Neural cell (in vitro differentiated cells): ENCODE measurements around the gene TTC34. TPM values are rescaled to one million over a fixed set of nuclear protein-coding genes. Genes with fewer than 3 reads are reported as not detected.

Experiments used
- H2AFZ ChIP-seq: fragments of 200-600, 300-800 bp; sonication (generic), shearing (Covaris generic); 2 replicates; pipeline ENCODE4 v1.6.0; 2014; ENCODE audit warnings: low read depth, mild to moderate bottlenecking, antibody characterized with exemption, low read length, moderate library complexity
- H3F3A ChIP-seq: fragments of 200-600 bp; shearing (Covaris generic); 2 replicates; pipeline ENCODE4 v1.6.1; 2016; ENCODE audit warnings: mild to moderate bottlenecking, moderate library complexity, mixed read lengths, antibody characterized with exemption, low read length; ENCODE audit not compliant: insufficient read depth, poor library complexity, severe bottlenecking
- H3K27ac ChIP-seq: fragments of 200-600, 300-800 bp; sonication (generic), shearing (Covaris generic); 2 replicates; pipeline ENCODE4 v1.5.1; 2014; ENCODE audit warnings: mild to moderate bottlenecking, low read length, moderate library complexity
- H3K27me3 ChIP-seq: fragments of 300-800, 200-600 bp; sonication (generic), shearing (Covaris generic); 2 replicates; pipeline ENCODE4 v1.6.0; 2014; ENCODE audit warnings: mild to moderate bottlenecking, low read depth, low read length, moderate library complexity; ENCODE audit not compliant: insufficient read depth
- H3K36me3 ChIP-seq: fragments of 300-800, 200-600 bp; sonication (generic), shearing (Covaris generic); 2 replicates; pipeline ENCODE4 v1.5.1; 2014; ENCODE audit warnings: mild to moderate bottlenecking, antibody characterized with exemption, low read length, moderate library complexity; ENCODE audit not compliant: insufficient read depth
- H3K4me2 ChIP-seq: fragments of 300-800, 200-600 bp; sonication (generic), shearing (Covaris generic); 2 replicates; pipeline ENCODE4 v1.6.0; 2014; ENCODE audit warnings: mild to moderate bottlenecking, low read length
- H3K4me3 ChIP-seq: fragments of 300-800, 200-600 bp; sonication (generic), shearing (Covaris generic); 2 replicates; pipeline ENCODE4 v1.5.1; 2014; ENCODE audit warnings: mild to moderate bottlenecking, low read length, moderate library complexity
- H3K79me2 ChIP-seq: fragments of 200-600 bp; shearing (Covaris generic); replicated peaks from 2 replicates; pipeline ENCODE4 v1.6.0; 2014; ENCODE audit warnings: mild to moderate bottlenecking, low read length, moderate library complexity; ENCODE audit not compliant: insufficient read depth
- H3K9ac ChIP-seq: fragments of 300-800, 200-600 bp; sonication (generic), shearing (Covaris generic); 2 replicates; pipeline ENCODE4 v1.6.1; 2016; ENCODE audit warnings: mild to moderate bottlenecking, low read length, mixed read lengths
- H3K9me2 ChIP-seq: fragments of 200-600 bp; shearing (Covaris generic); 2 replicates; pipeline ENCODE4 v1.6.1; 2016; ENCODE audit warnings: mild to moderate bottlenecking, low read length, mixed read lengths; ENCODE audit not compliant: insufficient read depth
- H3K9me3 ChIP-seq: fragments of 200-600, 300-800 bp; sonication (generic), shearing (Covaris generic); 2 replicates; pipeline ENCODE4 v1.6.1; 2016; ENCODE audit warnings: mild to moderate bottlenecking, mixed run types, low read length, moderate library complexity, mixed read lengths
- H4K20me1 ChIP-seq: fragments of 200-600 bp; shearing (Covaris generic); 2 replicates; pipeline ENCODE4 v1.6.1; 2016; ENCODE audit warnings: mild to moderate bottlenecking, mixed run types; ENCODE audit not compliant: insufficient read depth
- CTCF ChIP-seq: fragments of 450-650 bp; IDR thresholded peaks from 2 replicates; pipeline ENCODE4 v1.5.1; 2014; ENCODE audit warnings: antibody characterized with exemption, mild to moderate bottlenecking, moderate library complexity; ENCODE audit not compliant: poor library complexity, severe bottlenecking
- EP300 ChIP-seq: fragments of 450-650 bp; conservative IDR thresholded peaks from 2 replicates; pipeline ENCODE4 v1.6.1; 2014; ENCODE audit warnings: antibody characterized with exemption, mild to moderate bottlenecking, moderate library complexity; ENCODE audit not compliant: poor library complexity, severe bottlenecking
- EZH2 ChIP-seq: fragments of 200-600, 300-800 bp; shearing (Covaris generic), sonication (generic); IDR thresholded peaks from 2 replicates; pipeline ENCODE4 v1.6.1; 2014; ENCODE audit warnings: antibody characterized with exemption, low read length, borderline replicate concordance, mild to moderate bottlenecking; ENCODE audit not compliant: insufficient read depth, poor library complexity, severe bottlenecking
- MXI1 ChIP-seq: fragments of 450-650 bp; conservative IDR thresholded peaks from 2 replicates; pipeline ENCODE4 v1.6.1; 2014; ENCODE audit warnings: antibody characterized with exemption, mild to moderate bottlenecking; ENCODE audit not compliant: poor library complexity, severe bottlenecking
- POLR2AphosphoS5 ChIP-seq: IDR thresholded peaks from 2 replicates; pipeline ENCODE4 v1.6.1; 2012
- RAD21 ChIP-seq: fragments of 450-650 bp; conservative IDR thresholded peaks from 2 replicates; pipeline ENCODE4 v1.6.1; 2014; ENCODE audit warnings: antibody characterized with exemption, mild to moderate bottlenecking, moderate library complexity
- REST ChIP-seq: IDR thresholded peaks from 2 replicates; pipeline ENCODE4 v1.6.1; 2012; ENCODE audit warnings: borderline replicate concordance
- SMC3 ChIP-seq: fragments of 450-650 bp; conservative IDR thresholded peaks from 2 replicates; pipeline ENCODE4 v1.6.1; 2014; ENCODE audit warnings: antibody characterized with exemption, mild to moderate bottlenecking, moderate library complexity; ENCODE audit not compliant: poor library complexity
- TAF1 ChIP-seq: IDR thresholded peaks from 2 replicates; pipeline ENCODE4 v1.6.1; 2012; ENCODE audit warnings: low read depth
- polyA plus RNA-seq: library from polyadenylated mRNA; depleted of rRNA; stranded (reverse); fragments of >200 nt; gene quantifications from 2 replicates; pipeline ENCODE4 v1.2.3, GENCODE V29; 2014

The TTC34 gene
- polyA plus RNA-seq, 1 donor from 2014 or later: 0.05 TPM

- Histone ChIP-seq H3K9me2 (no peaks in the 10 kb centered on the region), H3K79me2 (no peaks in the 10 kb centered on the region), H4K20me1 (no peaks in the 10 kb centered on the region), H3K9me3 (peaks cover 15% of the 10 kb centered on the region), H3K27me3 (no peaks in the 10 kb centered on the region), H3K27ac (no peak overlapping the region), H2AFZ (no peak overlapping the region), H3K4me3 (no peak overlapping the region), H3F3A (no peaks in the 10 kb centered on the region), H3K4me2 (no peak overlapping the region), H3K9ac (no peak overlapping the region), H3K36me3 (no peaks in the 10 kb centered on the region)
- TF ChIP-seq POLR2AphosphoS5 (no peak), SMC3 (no peak), EP300 (no peak), TAF1 (no peak), CTCF (no peak), RAD21 (no peak), EZH2 (no peak), MXI1 (no peak), REST (no peak)
Measured at GRCh38 chr1:2831596-2832212, 30.2 kb upstream of the TTC34 start.

GRCh38 chr1:2830761-2831425 lies 29.4 kb upstream of the TTC34 start:
- no peaks in the 10 kb centered on the region for H4K20me1 ChIP-seq
- no peaks in the 10 kb centered on the region for H3K9me2 ChIP-seq
- no peak overlapping the region for H2AFZ ChIP-seq
- no peaks in the 10 kb centered on the region for H3K36me3 ChIP-seq
- no peaks in the 10 kb centered on the region for H3K27me3 ChIP-seq
- no peak overlapping the region for H3K4me2 ChIP-seq
- H3F3A ChIP-seq: no peaks in the 10 kb centered on the region
- no peaks in the 10 kb centered on the region for H3K79me2 ChIP-seq
- no peak overlapping the region for H3K27ac ChIP-seq
- TF ChIP-seq TAF1: no peak
- TF ChIP-seq SMC3: no peak
- TF ChIP-seq EZH2: no peak
- TF ChIP-seq RAD21: no peak
- no peak for TF ChIP-seq POLR2AphosphoS5
- no peak for TF ChIP-seq CTCF
- no peak for TF ChIP-seq EP300
- no peak for TF ChIP-seq REST
- TF ChIP-seq MXI1: no peak
- peaks cover 15% of the 10 kb centered on the region for H3K9me3 ChIP-seq
- no peak overlapping the region for H3K9ac ChIP-seq
- H3K4me3 ChIP-seq: no peak overlapping the region
